NCI-H187 treated with DMSO at 0.1 percent for 48 hours (cell line): ENCODE data around the gene BDP1.
A peak's percentile ranks its signal among the peaks of the same experiment; 100 is the strongest.
"Not testable (repeated sequence)": the region's sequence is repeated elsewhere in the genome, so short reads cannot be mapped to it uniquely, and the experiment has no call there.

ENCODE experiments used
- DNase-seq: peaks from one replicate; lab custom pipeline; 2025; lab: John Stamatoyannopoulos, UW

BDP1 gene, protein sequence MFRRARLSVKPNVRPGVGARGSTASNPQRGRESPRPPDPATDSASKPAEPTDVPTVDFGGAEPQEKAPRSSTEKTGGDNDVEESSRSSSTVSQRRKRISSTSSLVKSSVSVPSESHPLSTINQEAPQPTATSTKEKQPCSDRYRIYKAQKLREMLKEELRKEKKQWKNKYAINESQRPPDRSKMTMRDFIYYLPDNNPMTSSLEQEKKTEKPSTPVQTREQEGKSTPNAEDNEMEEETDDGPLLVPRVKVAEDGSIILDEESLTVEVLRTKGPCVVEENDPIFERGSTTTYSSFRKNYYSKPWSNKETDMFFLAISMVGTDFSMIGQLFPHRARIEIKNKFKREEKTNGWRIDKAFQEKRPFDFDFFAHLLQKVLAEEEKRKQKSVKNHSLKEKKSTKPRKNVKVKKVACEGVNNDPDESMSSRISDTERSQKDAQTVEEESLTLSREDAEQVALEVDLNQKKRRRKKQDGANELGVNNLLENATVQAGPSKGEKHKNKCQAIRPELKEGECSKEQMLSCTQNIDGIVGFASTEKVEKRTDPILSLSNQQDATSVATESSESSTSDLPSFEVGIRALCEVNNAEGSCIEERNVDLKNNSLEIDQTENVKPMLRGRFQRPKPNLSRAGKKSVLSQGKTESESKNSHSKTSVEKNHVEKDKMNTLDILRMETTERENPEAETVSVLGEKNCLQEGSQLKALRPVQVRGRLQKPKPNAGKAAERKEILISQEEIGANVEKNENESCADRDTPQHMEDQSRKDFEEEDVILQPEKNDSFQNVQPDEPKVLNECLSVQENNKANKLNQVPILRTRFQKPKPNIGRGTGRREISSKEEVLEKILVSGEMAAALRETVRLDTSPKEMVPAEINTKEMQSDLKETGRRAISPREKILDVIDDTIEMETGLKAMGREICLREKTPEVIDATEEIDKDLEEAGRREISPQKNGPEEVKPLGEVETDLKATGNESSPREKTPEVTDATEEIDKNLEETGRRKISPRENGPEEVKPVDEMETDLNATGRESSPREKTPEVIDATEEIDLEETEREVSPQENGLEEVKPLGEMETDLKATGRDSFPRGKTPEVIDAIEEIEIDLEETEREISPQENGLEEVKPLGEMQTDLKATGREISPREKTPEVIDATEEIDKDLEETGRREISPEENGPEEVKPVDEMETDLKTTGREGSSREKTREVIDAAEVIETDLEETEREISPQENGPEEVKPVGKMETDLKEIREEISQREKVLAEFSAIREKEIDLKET (N-terminal part only)

DNA sequence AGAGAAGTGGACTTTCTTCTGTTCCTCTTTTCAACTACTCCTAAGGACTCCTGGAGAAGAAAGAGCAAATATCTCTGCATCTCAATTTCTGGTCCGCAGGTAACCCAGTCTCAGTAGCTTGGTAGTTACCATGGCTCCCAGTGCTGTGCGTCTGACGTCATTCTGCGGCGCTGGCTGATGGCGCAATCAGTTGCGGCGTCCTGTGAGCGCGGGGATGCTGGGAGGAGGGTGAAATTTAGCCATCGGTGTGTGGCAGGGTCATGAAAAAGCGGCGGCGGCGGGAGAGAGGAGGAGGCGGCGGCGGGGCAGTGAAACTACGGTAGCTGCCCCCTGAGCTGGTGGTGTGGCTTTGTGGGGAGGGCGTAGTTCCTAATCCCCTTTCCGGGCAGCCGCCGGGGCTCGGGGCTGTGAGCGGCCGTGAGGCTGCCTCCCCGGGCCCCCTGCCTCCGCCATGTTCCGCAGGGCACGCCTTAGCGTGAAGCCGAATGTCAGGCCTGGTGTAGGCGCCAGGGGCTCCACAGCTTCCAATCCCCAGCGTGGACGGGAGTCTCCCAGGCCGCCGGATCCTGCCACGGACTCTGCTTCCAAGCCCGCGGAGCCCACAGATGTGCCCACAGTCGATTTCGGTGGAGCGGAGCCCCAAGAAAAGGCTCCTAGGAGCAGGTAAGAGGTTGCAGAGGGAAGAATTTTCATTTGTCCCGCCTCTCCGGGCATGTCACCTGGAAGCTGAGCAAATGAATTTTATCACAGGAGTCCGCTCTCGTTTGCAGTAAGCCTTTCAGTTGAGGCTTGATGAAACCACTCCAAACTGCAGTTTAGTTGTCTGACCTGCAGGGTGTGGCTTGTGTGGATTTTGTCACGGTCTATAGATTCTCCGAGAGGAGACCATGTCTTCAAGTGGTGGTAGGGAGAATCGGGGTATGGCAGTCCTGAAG, at the start of gene BDP1:
Gene BDP1, plus strand, starts transcription at position 225 of the 935 bp plus-strand sequence. Its CDS starts 227 bp downstream, at position 452.
- DNase-seq, result peak; percentile 76

DNA sequence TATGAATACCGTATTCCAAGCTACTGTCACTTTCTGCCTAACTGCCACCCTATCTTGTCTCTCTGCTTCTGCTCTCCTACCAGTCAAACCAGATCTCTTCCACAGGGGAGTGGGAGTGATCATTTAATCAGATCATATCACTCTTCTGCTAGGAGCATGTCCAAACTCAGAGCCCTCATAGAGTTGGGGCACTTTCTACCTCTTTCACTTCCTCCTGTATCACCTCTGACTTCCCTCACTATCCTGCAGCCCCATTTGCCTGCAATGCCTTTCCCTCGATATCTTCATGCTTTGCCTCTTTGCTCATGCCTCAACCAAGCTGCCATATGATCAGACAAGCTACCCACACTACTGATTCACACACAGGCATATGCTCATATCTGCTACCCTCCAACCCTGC, 45.4 kb upstream of the BDP1 start:
- DNase-seq, result not testable (repeated sequence)

DNA sequence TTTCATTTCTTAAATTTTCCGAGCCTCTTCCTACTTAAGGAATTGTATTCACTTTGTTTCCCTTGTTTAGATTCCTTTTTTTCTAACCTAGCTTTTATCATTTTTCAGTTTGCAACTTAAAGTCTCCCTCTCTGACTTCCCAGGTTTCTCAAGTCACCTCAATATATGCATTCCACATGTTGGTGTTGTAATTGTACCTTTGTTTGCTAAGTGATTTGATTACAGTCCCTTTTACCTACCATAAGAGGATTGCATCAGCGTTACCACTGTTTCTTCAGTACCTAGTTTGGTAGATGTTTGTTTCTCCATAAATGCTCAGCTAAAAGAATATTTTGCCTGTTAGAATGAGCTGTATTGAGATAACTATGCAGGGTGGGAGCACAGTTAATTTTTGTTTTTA, 39.8 kb upstream of the BDP1 start:
- DNase-seq, result not testable (repeated sequence)

DNA sequence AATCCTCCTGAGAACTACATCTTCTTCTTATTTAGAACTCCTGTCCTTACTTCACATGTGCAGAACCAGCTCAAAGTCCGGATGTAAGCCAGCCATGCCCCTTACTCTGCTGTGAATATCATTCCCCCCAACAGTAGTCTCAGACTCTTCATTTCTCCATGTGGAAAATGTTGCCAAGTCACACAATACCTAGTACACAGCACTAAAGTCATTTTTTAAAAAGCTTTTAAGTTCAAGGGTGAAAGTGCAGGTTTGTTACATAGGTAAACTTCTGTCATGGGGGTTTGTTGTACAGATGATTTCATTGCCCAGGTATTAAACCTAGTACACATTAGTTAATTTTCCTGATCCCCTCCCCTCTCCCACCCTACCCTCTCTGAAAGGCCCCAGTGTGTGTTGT, 37.4 kb upstream of the BDP1 start:
- not testable (repeated sequence) for DNase-seq

DNA sequence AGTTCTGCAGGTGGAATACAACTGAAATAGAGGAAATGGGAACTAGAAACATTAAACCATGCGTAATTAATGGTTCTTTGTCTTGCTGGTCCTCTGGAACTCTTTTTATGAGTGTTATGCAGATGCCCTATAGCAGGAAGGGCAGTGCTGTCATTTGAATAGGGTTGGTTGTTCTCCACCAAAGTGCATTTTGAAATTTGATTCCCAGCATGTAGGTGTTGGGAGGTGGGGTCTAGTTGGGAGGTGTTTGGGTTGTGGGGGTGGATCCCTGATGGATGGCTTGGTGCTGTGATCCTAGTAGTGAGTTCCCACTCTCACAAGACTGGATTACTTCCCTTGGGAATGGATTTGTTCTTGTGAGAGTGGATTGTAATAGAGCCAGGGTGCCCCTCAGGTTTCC, 34.2 kb upstream of the BDP1 start:
- not testable (repeated sequence) for DNase-seq

DNA sequence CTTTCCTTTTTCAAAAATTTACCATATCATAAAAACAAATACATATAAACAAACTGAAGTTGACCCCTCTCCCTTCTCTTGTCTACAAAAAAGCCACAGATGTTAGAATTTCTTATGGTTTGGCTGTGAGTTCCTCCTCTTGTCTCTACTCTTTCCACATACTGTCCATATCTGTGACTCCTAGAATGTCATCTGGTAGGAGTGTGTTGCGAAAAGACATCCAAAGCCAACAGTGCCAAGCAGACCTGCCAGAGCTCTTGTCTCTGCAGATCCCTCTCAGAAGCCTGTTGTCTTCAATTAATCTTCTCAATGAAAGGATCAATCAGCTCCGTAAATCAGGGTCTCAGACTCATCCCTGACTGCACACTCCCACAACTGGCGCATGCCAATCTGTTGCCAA, 31.6 kb upstream of the BDP1 start:
- not testable (repeated sequence) for DNase-seq

DNA sequence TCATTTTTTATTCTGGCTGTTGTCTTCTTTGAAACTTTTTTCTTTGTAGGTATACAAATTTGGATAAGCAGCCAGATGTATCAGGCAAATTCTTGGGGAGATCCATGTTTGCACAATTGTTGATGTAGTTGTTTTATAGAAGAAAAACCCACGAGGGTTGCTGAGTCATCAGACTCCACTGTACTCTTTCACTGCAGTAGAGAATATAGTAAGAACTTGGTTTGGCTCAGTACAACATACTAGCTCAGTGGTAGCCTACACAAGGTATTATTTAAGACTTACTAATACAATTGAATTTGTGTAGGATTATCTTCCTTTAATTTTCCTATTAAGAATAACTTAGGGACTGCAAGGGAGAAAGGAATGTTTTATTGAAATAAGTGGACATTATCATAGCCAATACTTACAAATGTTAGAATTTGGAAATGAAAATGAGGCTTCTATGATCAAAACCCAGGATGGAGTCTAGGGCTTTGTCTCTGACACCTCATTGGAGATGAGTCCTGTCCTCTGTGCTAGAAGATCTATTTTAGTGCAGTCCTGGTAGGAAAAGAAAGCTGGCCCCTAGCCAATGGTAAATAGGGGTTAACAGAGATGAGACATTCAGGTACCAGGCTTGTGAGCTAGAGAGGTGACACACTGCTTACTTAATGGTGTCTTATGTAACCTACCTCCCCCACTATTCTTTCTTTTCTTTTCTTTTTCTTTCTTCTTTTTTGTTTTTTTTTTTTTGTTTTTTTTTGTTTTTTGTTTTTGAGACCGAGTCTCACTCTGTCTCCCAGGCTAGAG, 28.6 kb upstream of the BDP1 start:
- not testable (repeated sequence) for DNase-seq

DNA sequence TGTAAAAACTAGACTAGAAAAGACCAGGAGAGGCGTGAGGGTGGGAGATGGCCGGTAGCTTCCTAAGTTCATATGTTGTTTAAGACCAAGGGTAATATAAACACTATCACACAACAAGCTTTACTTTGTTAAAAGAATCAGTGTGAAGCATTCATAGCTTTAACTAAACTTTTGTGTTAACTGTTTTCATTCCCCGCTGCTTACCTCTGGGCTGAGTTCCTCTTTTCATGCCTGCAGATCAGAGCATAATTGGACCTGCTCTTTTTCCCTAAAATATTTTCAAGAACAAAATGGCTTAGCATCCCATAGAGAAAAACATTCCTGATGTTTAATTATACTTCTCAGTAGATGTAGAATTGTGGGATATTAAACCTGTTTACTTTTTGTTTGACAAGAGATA, 23.0 kb upstream of the BDP1 start:
- not testable (repeated sequence) for DNase-seq

DNA sequence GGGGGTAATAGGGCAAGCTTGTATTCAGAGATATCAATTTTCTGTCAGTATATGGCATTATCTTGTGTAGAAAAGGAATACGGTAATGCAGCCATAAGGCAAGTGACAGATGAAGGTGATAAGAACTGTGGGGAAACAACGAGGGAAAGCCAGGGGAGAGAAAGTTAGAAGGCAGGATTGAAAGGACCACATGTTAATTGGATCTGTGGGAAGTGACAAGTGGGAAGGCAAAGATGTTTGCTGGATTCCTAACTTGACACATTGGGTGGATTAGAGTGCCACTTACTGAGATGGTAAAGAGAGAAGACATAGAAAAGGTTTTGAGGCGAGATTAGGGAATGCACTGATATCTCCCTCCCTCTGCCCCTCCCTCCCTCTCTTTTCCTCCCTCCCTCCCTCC, 20.6 kb upstream of the BDP1 start:
- DNase-seq, result not testable (repeated sequence)

DNA sequence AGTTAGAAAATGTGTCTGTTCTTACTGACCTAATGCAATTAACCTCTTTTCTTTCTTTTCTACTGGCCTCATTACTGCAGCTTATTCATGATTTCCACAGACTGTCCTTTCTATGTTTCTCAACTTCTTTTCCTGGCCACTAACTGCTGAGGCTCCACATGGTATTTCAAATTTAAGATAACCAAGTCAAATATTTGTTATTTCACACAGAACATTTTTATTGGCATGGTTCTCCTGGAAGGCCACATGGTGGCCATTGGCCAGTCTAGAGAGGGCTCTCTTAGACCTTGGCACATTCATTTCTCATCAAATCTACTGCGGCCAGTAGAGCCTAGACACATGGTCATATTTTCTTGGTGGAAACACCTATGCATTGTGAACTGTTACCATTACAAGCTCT, 13.9 kb upstream of the BDP1 start:
- not testable (repeated sequence) for DNase-seq

DNA sequence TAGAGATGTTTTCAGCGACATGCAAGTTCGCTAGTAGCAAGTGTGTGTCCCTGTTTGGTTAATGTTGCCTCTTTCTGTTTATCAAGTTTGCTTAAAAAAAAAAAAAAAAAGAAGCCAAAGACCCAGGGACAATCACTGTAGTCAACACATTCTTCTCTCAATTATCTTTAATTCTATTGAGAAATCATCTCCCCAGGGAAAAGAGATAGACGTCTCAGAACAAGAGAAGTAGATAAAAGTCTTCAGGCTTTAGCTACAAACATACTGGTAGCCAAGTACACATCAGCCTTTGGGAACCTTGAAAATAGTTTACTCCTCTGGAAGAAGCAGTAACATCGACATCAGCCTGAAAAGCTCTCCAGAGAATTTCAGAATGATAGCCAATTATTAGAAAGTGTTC, 11.6 kb upstream of the BDP1 start:
- DNase-seq, result not testable (repeated sequence)

DNA sequence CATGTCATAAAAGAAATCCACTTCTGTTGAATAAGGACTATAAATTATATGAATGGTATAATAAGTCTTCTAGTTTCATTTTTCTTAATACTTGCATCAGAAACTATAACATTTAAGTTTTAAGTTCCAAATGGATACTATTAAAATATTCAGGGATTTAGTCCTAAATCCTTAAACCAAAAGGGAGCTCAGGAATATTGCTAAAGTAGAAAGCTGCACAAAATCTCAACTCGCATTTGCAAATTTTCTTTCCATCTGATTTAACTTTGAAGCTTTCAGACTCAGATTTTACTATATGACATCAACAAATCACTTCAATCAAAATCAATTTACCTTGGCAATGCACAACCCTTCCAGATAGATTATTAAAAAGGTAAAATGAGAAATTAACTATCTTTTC, 10.4 kb upstream of the BDP1 start:
- not testable (repeated sequence) for DNase-seq

DNA sequence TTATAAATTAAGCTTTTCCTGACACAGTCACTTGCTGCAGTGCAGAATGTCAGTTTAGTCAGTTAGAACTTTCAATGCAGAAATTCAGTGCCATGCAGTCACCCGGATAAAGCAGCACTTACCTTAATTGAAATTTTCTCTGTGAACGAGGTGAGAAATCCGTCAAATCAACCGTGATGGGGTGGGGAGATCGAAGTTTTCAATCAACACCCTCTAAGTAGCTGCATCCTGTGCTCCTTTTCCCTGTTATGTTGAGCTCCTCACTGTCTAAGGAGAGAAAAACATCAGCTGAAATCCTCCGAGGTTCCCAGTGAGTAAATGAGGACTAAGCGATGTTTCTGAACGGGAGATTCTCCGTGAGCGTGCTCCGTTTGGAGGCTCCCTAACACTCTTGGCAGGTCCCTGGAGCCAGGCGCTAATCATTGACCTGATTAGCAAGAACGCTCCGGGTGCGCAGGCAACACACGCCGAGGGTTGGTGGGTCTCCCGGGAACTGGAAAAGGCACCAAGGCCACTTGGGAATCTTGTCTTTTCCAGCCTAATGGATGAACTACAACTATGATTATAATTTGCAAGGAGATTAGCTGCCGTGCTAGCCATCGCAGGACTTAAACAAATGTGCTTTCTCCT, 9.8 kb upstream of the BDP1 start:
- DNase-seq, result not testable (repeated sequence)

DNA sequence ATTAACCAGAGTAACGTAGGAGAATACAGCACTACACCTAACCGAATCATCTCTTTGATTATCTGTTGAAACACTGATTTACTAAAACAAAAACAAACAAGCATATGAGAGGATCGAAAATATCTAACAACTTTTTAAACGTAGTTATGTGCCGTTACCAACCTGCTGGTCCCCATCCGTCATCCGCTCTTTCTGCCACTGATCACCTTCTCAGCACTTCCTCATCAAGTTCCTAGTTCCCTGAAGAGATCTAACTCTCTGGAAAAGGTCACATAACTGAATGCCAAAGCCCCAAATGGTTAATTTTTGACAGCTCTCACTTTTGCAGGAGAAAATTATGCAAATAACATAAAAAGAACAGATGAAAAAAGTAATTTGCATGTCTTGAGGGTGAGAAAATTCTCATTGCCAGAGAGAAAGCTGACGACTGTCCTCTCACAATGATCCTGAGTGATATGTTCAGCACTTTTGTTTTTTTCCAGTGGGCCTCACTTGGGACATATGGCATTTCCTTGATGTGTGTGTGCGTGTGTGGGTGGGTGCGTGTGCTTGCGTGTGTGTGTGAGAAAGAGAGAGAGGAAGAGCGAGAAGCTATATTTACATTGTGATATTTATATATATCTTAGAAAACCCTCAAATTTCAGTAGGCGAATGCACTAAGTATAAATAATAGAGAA, 8.8 kb upstream of the BDP1 start:
- DNase-seq, result not testable (repeated sequence)

DNA sequence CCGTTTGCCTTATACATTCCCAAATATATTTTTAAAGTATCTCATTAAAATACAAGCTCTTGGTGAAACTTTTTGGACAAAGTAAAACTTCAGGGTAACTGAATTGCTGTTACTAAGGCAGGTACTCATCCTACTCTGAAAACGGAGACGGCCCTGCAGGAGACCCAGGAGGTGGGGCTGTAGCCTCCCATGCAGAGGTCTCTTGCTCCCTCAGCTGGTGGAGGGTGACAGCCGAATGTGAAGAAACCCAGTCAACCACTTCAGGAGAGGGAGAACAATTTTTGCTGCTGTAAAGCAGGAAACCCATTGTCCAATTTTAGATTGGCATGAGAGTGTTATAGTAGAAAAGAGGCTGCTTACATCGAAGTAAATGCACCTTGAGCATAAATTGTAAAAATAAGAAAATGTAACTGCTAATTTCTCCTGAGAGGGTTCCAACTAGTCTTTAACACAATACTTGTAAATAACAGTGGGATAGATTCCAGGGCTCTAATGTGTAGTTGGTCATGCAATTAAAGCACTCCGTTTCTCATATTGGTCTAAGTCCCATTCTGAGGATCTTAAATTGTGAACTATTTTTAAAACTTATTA, 8.1 kb upstream of the BDP1 start:
- peak; percentile 3 for DNase-seq

DNA sequence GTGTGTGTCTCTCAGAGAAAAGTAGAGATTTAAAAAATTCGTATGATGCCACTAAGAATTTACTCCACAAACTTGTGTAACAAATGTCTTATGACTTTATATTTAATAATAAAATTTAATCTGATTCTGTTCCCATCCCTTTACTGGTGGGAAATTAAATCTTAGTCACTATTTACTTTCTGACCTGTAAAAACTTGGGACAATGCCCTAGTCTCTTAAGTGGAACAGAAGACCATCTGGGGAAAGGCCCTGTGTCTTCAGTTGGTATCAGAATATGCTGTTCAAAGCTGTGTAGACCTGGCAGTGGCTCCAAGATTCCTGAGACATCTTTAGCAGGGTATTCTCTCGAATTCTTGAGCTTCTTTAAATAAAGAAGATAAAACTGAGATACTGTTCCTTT, 2.6 kb upstream of the BDP1 start:
- no peak for DNase-seq

DNA sequence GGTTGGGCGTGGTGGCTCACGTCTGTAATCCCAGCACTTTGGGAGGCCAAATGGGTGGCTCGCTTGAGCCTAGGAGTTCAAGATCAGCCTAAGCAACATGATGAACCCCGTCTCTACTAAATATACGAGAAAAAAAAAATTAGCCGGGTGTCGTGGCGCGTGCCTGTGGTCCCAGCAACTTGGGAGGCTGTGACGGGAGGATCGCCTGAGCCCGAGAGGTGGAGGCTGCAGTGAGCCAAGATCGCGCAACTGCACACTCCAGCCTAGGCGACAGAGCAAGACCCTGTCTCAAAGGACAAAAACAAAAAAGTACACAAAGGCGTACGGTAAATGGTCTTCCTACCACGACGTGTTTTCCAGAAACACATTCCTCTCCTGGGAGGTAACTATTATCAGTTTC, 538 bp upstream of the BDP1 start:
- no peak for DNase-seq

DNA sequence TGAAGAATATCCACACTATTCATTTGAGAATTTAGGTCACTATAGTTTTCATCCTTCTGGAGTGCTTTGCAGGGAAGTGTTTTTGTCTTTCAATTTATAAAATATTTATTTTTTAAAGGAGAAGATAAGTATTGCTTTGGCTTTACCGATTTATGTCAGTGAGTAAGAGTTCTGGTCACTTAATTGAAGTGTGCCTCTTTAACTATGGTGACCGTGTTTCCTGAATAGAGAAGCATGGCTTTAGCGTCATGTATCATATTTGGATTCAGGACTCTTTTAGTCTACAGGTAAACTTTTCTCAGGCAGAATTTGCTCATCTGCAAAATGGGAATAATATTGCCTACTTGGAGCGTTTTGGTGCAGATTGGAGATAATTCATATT, 902 bp downstream of the BDP1 start:
- DNase-seq, result no peak

DNA sequence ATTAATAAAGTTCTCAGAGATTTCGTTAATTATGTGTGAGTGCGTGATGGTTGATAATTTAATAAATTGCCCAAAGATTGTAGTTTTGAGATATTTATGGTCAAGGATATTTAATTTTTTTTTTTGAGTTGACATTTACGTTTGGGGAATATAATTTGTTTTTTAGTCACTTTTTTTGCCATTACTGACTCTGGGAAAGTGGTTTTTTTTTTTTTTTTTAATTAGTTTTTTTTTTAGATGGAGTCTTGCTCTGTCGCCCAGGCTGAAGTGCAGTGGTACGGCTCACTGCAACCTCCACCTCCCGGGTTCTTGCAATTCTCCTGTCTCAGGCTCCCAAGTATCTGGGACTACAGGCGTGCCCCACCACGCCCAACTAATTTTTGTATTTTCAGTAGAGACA, 1.7 kb downstream of the BDP1 start:
- no peak for DNase-seq
